ENCODE measurements around the gene BID. TPM values are rescaled to one million over a fixed set of nuclear protein-coding genes. Genes with fewer than 3 reads are reported as not detected.

The BID gene
- total and polyA plus RNA-seq, 2 donors from 2014 or later = 10.6 to 12.5 TPM

GRCh38 chr22:17738386-17739128 is 35.7 kb downstream of the BID start:
- TF ChIP-seq, protein P1, sequence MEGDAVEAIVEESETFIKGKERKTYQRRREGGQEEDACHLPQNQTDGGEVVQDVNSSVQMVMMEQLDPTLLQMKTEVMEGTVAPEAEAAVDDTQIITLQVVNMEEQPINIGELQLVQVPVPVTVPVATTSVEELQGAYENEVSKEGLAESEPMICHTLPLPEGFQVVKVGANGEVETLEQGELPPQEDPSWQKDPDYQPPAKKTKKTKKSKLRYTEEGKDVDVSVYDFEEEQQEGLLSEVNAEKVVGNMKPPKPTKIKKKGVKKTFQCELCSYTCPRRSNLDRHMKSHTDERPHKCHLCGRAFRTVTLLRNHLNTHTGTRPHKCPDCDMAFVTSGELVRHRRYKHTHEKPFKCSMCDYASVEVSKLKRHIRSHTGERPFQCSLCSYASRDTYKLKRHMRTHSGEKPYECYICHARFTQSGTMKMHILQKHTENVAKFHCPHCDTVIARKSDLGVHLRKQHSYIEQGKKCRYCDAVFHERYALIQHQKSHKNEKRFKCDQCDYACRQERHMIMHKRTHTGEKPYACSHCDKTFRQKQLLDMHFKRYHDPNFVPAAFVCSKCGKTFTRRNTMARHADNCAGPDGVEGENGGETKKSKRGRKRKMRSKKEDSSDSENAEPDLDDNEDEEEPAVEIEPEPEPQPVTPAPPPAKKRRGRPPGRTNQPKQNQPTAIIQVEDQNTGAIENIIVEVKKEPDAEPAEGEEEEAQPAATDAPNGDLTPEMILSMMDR (IDR thresholded peaks at IDR 0.05; ENCODE audit: borderline replicate concordance, extremely low read depth, insufficient read depth) = no peak
- Histone ChIP-seq H3K27me3 (ENCODE audit: control insufficient read depth, insufficient read depth, low read length) (no peaks in the 10 kb centered on the region), H3K9ac (ENCODE audit: low read length in 3 of 3) (no peak overlapping the region), H3K27ac (ENCODE audit: low read depth in 2 of 2, low read length in 2 of 2) (no peak overlapping the region), H3K4me1 (ENCODE audit: control insufficient read depth in 2 of 3, insufficient read depth in 2 of 3, low read depth in 1 of 3, low read length in 3 of 3) (peaks cover 0 to 4% (median 0%) of the 10 kb centered on the region in 3 donors), H3K4me3 (ENCODE audit: low read length in 3 of 3) (no peak overlapping the region), H3K36me3 (ENCODE audit: control insufficient read depth in 2 of 3, insufficient read depth in 3 of 3, low read length in 3 of 3) (no peaks in the 10 kb centered on the region), H3K9me3 (ENCODE audit: control insufficient read depth in 2 of 3, insufficient read depth in 1 of 3, low read length in 3 of 3) (no peaks in the 10 kb centered on the region)
- FAIRE-seq (no peak), DNase-seq (no peak)
- intact Hi-C loops (cut with DNase I) = no loop called here

DNA sequence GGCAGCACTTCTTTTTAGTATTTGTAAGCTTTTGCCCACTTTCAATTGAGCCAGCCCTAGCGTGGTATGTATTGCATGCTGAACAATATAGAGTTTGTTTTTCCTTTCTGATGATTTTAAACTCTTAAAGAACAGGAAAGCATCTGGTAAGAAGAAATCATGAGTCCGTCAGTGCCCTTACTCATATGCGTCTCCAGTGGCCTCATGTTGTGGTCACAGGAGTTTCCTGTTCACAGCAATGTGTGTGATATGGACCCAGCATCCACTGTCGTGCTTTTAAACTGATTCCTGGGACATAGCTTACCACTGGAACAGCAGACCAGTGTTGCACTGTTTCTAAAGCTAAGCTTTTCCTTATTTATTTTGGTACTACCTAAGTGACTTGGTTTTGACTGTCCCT is 40.1 kb downstream of the BID start:
- H3K27me3 ChIP-seq (ENCODE audit: control insufficient read depth, insufficient read depth, low read length) = no peaks in the 10 kb centered on the region
- FAIRE-seq (no peak), DNase-seq (no peak)
- peaks cover 0 to 19% (median 7%) of the 10 kb centered on the region in 3 donors for H3K4me1 ChIP-seq (ENCODE audit: control insufficient read depth in 2 of 3, insufficient read depth in 2 of 3, low read depth in 1 of 3, low read length in 3 of 3)
- H3K9me3 ChIP-seq (ENCODE audit: control insufficient read depth in 2 of 3, insufficient read depth in 1 of 3, low read length in 3 of 3) = no peaks in the 10 kb centered on the region
- H3K27ac ChIP-seq (ENCODE audit: low read depth in 2 of 2, low read length in 2 of 2) = no peak overlapping the region
- H3K4me3 ChIP-seq (ENCODE audit: low read length in 3 of 3) = no peak overlapping the region
- intact Hi-C loops (cut with DNase I) = no loop called here
- TF ChIP-seq, protein P1 (IDR thresholded peaks at IDR 0.05; ENCODE audit: borderline replicate concordance, extremely low read depth, insufficient read depth) = no peak
- peaks cover 0 to 21% (median 14%) of the 10 kb centered on the region in 3 donors for H3K36me3 ChIP-seq (ENCODE audit: control insufficient read depth in 2 of 3, insufficient read depth in 3 of 3, low read length in 3 of 3)
- no peak overlapping the region for H3K9ac ChIP-seq (ENCODE audit: low read length in 3 of 3)

- no peak for DNase-seq
- Histone ChIP-seq H3K9me3 (ENCODE audit: control insufficient read depth in 2 of 3, insufficient read depth in 1 of 3, low read length in 3 of 3) (no peaks in the 10 kb centered on the region), H3K36me3 (ENCODE audit: control insufficient read depth in 2 of 3, insufficient read depth in 3 of 3, low read length in 3 of 3) (peaks cover 0 to 24% (median 15%) of the 10 kb centered on the region in 3 donors)
These were observed 40.8 kb downstream of the BID start for GRCh38 chr22:17733466-17733865.

More at GRCh38 chr22:17733466-17733865, 40.8 kb downstream of the BID start:
- FAIRE-seq = no peak
- H3K4me3 ChIP-seq (ENCODE audit: low read length in 3 of 3) = no peak overlapping the region
- no peaks in the 10 kb centered on the region for H3K27me3 ChIP-seq (ENCODE audit: control insufficient read depth, insufficient read depth, low read length)
- H3K27ac ChIP-seq (ENCODE audit: low read depth in 2 of 2, low read length in 2 of 2) = no peak overlapping the region
- H3K4me1 ChIP-seq (ENCODE audit: control insufficient read depth in 2 of 3, insufficient read depth in 2 of 3, low read depth in 1 of 3, low read length in 3 of 3) = peaks cover 0 to 19% (median 7%) of the 10 kb centered on the region in 3 donors
- intact Hi-C loops (cut with DNase I) = no loop called here
- no peak overlapping the region for H3K9ac ChIP-seq (ENCODE audit: low read length in 3 of 3)
- TF ChIP-seq, protein P1 (IDR thresholded peaks at IDR 0.05; ENCODE audit: borderline replicate concordance, extremely low read depth, insufficient read depth) = no peak
